ENCODE measurements around the gene SGCA. TPM values are rescaled to one million over a fixed set of nuclear protein-coding genes. Genes with fewer than 3 reads are reported as not detected.

Gene SGCA
- total and polyA plus RNA-seq, 2 donors (not counting 3 experiments of a cell fraction or from before 2014, with no cell fraction given): not detected

DNA sequence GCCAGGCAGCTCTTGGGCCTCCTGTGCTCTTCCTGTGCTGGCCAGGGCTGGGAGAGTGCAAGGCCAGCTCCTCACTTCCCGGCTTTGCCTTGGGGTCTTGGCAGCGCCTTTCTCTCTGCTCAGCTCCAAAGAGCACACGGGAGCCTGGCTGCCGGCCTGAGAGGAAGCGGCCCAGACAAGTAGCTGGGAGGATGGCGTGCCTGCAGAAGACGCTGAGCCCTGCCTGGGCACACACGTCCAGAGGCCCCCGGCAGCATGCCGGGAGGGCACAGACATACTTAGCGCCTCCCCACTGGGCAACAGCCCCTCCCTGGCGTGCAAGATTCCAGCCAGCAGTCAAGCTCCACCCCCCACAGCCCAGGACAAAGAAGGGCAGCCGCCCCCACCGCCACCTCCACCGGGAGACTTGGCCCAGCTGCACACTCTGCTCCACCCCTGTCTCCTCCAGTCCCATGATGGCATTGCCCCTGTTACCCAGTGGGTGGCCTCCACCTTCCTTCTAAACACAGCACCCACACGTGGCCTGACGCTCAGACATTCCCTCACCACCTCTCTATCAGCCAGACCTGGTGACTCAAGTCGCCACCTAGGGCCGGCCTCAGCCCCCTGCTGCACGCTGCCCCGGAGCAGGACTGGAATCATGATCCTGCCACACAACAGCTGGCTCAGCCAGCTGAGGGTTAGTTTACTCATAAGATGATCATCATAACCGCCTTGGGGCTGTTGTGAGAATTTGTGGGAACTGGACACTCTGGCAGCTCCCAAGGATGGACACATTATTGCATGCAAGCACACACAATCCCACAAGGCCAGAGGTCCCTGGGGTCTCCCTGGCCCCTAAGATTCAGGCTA, 12.4 kb downstream of the SGCA start:
- CTCF ChIA-PET: interaction anchor here (0.6 to 3.5 kb wide), 23 partner anchors 9 to 323 kb away, joined by 3 to 75 read pairs (median 5); partner anchors contain the start of genes COL1A1, SGCA and TMEM92
- dilution Hi-C loops (cut with MboI; ENCODE audit: extremely low pct_ligation_motif_present, low sequenced_read_pairs) (no loop called here), intact Hi-C loops (cut with micrococcal nuclease) (loop anchor here (2.0 kb wide), 1 partner anchor 15 kb away; no protein-coding TSS in a partner anchor)
- Histone ChIP-seq H2AFZ (ENCODE audit: low read depth, low read length) (peak overlapping the region; percentile 36), H3K4me2 (ENCODE audit: insufficient read depth, low read length) (peak overlapping the region; percentile 2), H3K27ac (ENCODE audit: insufficient read depth, low read depth, low read length) (peak overlapping the region; percentile 73), H3K27me3 (ENCODE audit: control insufficient read depth in 2 of 2, insufficient read depth in 2 of 2, low read length in 2 of 2) (no peaks in the 10 kb centered on the region), H3K9me1 (replicated peaks; ENCODE audit: control insufficient read depth, extremely low read depth, insufficient read depth, low read length) (no peaks in the 10 kb centered on the region), H3K79me2 (ENCODE audit: control insufficient read depth, insufficient read depth, low read length) (no peaks in the 10 kb centered on the region), H3K36me3 (ENCODE audit: control insufficient read depth in 2 of 2, extremely low read depth in 1 of 2, insufficient read depth in 2 of 2, low read length in 2 of 2) (no peaks in the 10 kb centered on the region), H3K9ac (replicated peaks; ENCODE audit: extremely low read depth, insufficient read depth, low read length) (peak overlapping the region; percentile 57), H3K4me1 (ENCODE audit: control insufficient read depth, extremely low read depth, insufficient read depth, low read length) (peaks cover 16% of the 10 kb centered on the region), H3K4me3 (replicated peaks in 1 of 3; ENCODE audit: insufficient read depth in 1 of 3, low read depth in 1 of 3, low read length in 3 of 3) (no peak overlapping the region), H3K9me3 (replicated peaks; ENCODE audit: control insufficient read depth, insufficient read depth, low read length) (no peaks in the 10 kb centered on the region), H4K20me1 (replicated peaks; ENCODE audit: control insufficient read depth, extremely low read depth, insufficient read depth, low read length) (no peaks in the 10 kb centered on the region)
- no TSS peak for BruUV-seq (replicated peaks)
- POLR2A ChIA-PET: interaction anchor here (1.6 kb wide), 1 partner anchor 26 kb away, joined by 3 read pairs; no protein-coding TSS in a partner anchor
- TF ChIP-seq, protein P1, sequence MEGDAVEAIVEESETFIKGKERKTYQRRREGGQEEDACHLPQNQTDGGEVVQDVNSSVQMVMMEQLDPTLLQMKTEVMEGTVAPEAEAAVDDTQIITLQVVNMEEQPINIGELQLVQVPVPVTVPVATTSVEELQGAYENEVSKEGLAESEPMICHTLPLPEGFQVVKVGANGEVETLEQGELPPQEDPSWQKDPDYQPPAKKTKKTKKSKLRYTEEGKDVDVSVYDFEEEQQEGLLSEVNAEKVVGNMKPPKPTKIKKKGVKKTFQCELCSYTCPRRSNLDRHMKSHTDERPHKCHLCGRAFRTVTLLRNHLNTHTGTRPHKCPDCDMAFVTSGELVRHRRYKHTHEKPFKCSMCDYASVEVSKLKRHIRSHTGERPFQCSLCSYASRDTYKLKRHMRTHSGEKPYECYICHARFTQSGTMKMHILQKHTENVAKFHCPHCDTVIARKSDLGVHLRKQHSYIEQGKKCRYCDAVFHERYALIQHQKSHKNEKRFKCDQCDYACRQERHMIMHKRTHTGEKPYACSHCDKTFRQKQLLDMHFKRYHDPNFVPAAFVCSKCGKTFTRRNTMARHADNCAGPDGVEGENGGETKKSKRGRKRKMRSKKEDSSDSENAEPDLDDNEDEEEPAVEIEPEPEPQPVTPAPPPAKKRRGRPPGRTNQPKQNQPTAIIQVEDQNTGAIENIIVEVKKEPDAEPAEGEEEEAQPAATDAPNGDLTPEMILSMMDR (IDR thresholded peaks at IDR 0.05; ENCODE audit: extremely low read depth in 1 of 2, insufficient read depth in 1 of 2, low read depth in 1 of 2, low read length in 2 of 2): peak; percentile 54 to 72
- TF ChIP-seq GATA2 (IDR thresholded peaks at IDR 0.05; ENCODE audit: insufficient read depth, insufficient read length, low read depth, low read length) (no peak), POLR2A (IDR thresholded peaks at IDR 0.05; ENCODE audit: low read depth, low read length) (peak; percentile 71), MYC (IDR thresholded peaks at IDR 0.05; ENCODE audit: low read depth, low read length) (no peak), POLR2AphosphoS5 (IDR thresholded peaks at IDR 0.05; ENCODE audit: insufficient read depth, low read depth, low read length) (peak; percentile 52), MAX (IDR thresholded peaks at IDR 0.05; ENCODE audit: insufficient read depth, insufficient read length) (peak; percentile 47)
- DNase-seq (ENCODE audit: low read depth, low spot score): peak; percentile 84
- FAIRE-seq: peak; percentile 88

Measured in endothelial cell of umbilical vein (primary cell).